Omental fat pad (tissue), 4 donors: ENCODE data around the gene TOM1L1. TPM values are rescaled to one million over a fixed set of nuclear protein-coding genes. Genes with fewer than 3 reads are reported as not detected.

Source experiments
- ATAC-seq: fragments of 150-250 bp; one replicate; pipeline ENCODE4 v1.9.1; 2016; ENCODE audit warnings: mild to moderate bottlenecking, moderate library complexity; ENCODE audit not compliant: low FRiP score
- DNase-seq: peaks from one replicate; pipeline ENCODE4 v3.0.0-alpha.2; 2019; ENCODE audit warnings: low spot score
- CTCF ChIP-seq, 3 donors: fragments of 450-650 bp; IDR thresholded peaks; one replicate each; pipeline ENCODE4 v1.5.1; 2016 to 2017; ENCODE audit warnings: antibody characterized with exemption in 3 of 3, mild to moderate bottlenecking in 3 of 3, moderate library complexity in 2 of 3
- total RNA-seq, 4 donors: library from RNA; depleted of rRNA; stranded (reverse); fragments of >200 nt; gene quantifications; one replicate each; pipeline ENCODE4 v1.1.0, GENCODE V29; 2016

Gene TOM1L1
- total RNA-seq, 4 donors from 2014 or later = 3.9 to 30.3 (median 21.4) TPM

DNA sequence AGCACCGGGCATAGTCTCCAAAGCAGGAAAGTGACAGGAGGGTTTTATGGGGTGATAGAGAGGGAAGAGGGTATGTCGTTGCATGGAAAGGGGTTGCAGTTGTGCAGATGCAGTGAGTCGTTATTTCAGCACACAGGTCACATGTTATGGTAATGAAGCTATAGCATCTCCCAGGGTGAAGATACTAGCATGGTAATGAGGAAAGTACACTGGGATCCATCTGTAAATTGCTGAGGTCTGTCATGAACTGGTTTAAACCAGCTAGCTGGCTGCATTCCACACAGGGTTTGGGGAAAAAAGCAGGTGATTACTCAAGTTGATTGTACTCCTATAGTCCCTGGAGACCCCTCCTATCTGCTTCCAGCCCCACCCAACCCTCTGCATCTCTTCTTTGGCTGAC, 56.1 kb downstream of the TOM1L1 start:
- TF ChIP-seq CTCF (IDR thresholded peaks at IDR 0.05) = no peak
- DNase-seq = no peak
- no peak for ATAC-seq

DNA sequence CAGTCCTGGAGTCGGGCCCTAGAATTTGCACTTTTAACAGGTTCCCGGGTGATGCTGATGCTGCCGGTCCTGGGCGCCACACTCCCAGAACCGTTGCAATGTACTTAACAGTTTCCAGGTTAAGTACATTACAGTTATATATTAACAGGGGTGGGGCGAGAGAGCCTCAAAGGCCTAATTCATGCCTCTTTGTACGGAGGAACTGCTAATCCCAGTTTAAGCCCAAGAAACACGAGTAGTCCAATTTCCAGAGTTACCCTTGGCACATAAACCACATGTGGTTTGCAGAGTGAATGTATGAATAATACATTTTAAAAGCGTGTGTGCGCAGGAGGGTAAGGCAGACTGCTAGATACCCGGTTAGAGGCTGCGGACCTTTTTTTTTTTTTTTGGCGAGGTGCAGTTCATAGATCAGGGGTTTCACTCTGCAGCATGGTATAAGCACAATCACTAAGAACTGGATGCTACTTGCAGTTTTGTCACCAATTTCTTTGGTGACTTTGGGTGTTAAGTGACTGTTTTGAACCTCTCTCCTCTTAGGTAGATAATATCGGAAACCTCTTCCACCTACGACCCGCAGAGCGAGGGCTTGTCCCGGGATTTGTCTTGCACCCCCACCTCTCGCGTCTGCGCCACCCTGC, 67.1 kb downstream of the TOM1L1 start:
- DNase-seq (no peak), ATAC-seq (peak; percentile 41)
- TF ChIP-seq CTCF (IDR thresholded peaks at IDR 0.05) = no peak

DNA sequence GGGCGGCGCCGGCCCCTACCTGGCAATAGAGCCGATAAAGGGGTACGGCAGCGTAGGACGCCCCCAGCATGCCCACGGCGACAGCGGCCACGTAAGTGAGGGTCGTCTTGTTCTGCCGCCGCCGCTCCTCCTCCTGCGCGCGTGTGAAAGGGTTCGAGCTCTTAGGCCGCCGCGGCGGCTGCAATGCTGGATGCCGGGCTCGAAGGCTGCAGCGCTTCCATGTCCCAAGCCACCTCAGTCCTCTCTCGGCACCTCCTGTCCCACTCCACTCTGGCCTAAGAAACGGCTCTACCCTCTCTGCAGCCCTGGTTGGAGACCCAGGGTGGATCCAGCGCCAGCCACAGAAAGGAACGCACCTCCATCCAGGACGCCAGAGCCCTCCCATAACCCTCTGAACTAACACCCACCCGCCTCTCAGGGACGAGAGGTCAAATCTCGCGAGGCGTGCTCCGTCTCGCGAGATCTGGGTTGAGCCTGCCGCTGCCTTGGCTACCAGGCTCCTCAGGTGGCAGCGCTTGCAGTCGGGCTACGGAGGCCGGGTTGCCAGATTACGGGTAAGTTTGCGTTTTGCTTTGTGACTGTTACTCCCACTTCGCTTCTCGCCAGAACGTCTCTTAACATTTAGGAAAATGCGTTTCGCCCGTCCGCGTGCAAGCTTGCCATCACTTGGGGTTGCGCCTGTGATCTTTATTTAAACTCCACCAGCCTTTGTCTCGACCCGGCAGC, 67.8 kb downstream of the TOM1L1 start, which contains the start of the genes COX11 and STXBP4:
Gene COX11, minus strand, starts transcription at position 393 of the 726 bp plus-strand sequence. Its CDS starts 8 bp downstream, at position 385.
Gene STXBP4, plus strand, starts transcription at position 504 of the 726 bp plus-strand sequence. CDS start 17,455 bp downstream, outside the sequence.
- no peak for TF ChIP-seq CTCF (IDR thresholded peaks at IDR 0.05)
- ATAC-seq (peak; percentile 94), DNase-seq (peak; percentile 79)

DNA sequence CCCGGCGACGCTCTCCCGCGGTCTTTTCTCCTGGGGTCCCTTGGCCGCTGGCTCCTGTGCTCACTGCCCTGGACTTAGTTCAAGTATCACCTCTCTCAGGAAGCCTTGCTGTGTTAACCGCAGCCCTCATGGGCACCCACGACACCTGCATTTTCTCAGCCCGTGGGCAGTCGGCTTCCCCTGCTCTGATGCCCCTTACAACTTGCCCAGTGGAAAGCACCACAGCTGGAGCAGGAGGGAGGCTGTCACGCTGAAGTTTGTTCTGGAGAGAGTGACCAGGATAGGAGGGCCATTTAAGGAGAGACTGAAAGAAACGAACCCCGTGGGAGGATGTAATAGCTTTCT, 68.3 kb downstream of the TOM1L1 start:
- no peak for DNase-seq

GRCh38 chr17:54969658-54970572, 69.3 kb downstream of the TOM1L1 start:
- DNase-seq (no peak), ATAC-seq (no peak)
- TF ChIP-seq CTCF (IDR thresholded peaks at IDR 0.05) = no peak

More for the DNA sequence above, 68.3 kb downstream of the TOM1L1 start:
- TF ChIP-seq CTCF (IDR thresholded peaks at IDR 0.05) = no peak
- peak; percentile 60 for ATAC-seq

DNA sequence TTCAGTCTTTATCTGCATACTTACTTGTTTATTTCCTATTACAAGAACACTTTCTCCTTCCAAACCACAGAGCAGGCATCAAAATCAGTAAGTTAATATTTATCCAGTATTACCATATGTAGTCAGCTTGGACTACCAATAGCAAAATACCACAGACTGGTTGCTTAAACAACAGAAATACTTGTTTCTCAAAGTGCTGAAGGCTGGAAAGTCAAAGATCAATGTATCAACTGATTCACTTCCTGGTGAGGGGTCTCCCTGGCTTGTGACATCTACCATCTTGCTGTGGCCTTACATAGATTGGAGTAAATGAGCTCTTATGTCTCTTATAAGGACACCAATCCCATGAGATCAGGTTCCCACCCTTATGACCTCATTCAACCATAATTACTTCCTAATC, 70.5 kb downstream of the TOM1L1 start:
- ATAC-seq = no peak

More for the DNA sequence above, 70.5 kb downstream of the TOM1L1 start:
- no peak for TF ChIP-seq CTCF (IDR thresholded peaks at IDR 0.05)
- no peak for DNase-seq
